Activated T-helper 1 cell treated with anti-CD3 and anti-CD28 coated beads, Interleukin-2, amount 50 U/mL, for 16 hours (primary cell): ENCODE measurements around the gene CALCB.
"Not testable (repeated sequence)": the region's sequence is repeated elsewhere in the genome, so short reads cannot be mapped to it uniquely, and the experiment has no call there.

Experiments
- DNase-seq, 2 donors: peaks; one replicate each; pipeline ENCODE4 v3.0.0-alpha.2; 2020; ENCODE audit warnings: low read depth in 1 of 2, low spot score in 1 of 2

The CALCB gene

GRCh38 chr11:15073361-15074205 lies at the start of gene CALCB:
TSS of gene CALCB (plus strand) at chr11:15073593. CDS start at chr11:15074719, 1,126 bp downstream.
- no peak for DNase-seq

- DNase-seq, result no peak
These were observed 46.4 kb upstream of the CALCB start for GRCh38 chr11:15027011-15027410.

GRCh38 chr11:15027956-15028355 lies 45.4 kb upstream of the CALCB start:
- no peak for DNase-seq

- no peak for DNase-seq
These were observed 45.0 kb upstream of the CALCB start for GRCh38 chr11:15028379-15028778.

GRCh38 chr11:15031945-15032344 lies 41.4 kb upstream of the CALCB start:
- not testable (repeated sequence) for DNase-seq

GRCh38 chr11:15034687-15035267 lies 38.6 kb upstream of the CALCB start:
- DNase-seq, result no peak

GRCh38 chr11:15035283-15035682 lies 38.1 kb upstream of the CALCB start:
- DNase-seq, result no peak

- DNase-seq, result no peak
These were observed 34.4 kb upstream of the CALCB start for GRCh38 chr11:15038963-15039362.

GRCh38 chr11:15045209-15045608 lies 28.2 kb upstream of the CALCB start:
- no peak for DNase-seq

GRCh38 chr11:15045891-15046290 lies 27.5 kb upstream of the CALCB start:
- no peak for DNase-seq

- not testable (repeated sequence) for DNase-seq
These were observed 26.7 kb upstream of the CALCB start for GRCh38 chr11:15046673-15047072.

GRCh38 chr11:15048616-15049015 lies 24.8 kb upstream of the CALCB start:
- no peak for DNase-seq

GRCh38 chr11:15053191-15053685 lies 20.2 kb upstream of the CALCB start:
- DNase-seq, result no peak

- no peak for DNase-seq
These were observed 17.6 kb upstream of the CALCB start for GRCh38 chr11:15055620-15056356.

- DNase-seq, result no peak
These were observed 16.1 kb upstream of the CALCB start for GRCh38 chr11:15057329-15057728.

- no peak for DNase-seq
These were observed 14.1 kb upstream of the CALCB start for GRCh38 chr11:15059132-15059915.

GRCh38 chr11:15062599-15062998 lies 10.8 kb upstream of the CALCB start:
- no peak for DNase-seq

GRCh38 chr11:15069751-15070150 lies 3.6 kb upstream of the CALCB start:
- DNase-seq, result not testable (repeated sequence)

GRCh38 chr11:15071556-15072255 lies 1.7 kb upstream of the CALCB start:
- no peak for DNase-seq

GRCh38 chr11:15072551-15073143 lies 746 bp upstream of the CALCB start:
- no peak for DNase-seq
